ENCODE data around the gene PPAN.

Gene PPAN

GRCh38 chr19:10106100-10106936 lies at the start of gene PPAN:
Gene PPAN, plus strand, starts transcription at chr19:10106362. Its CDS starts 33 bp downstream, at chr19:10106395.
- Histone ChIP-seq H3K4me1 (ENCODE audit: control insufficient read depth, insufficient read depth, low read length) (no peaks in the 10 kb centered on the region), H3K36me3 (ENCODE audit: control insufficient read depth in 2 of 2, insufficient read depth in 1 of 2, low read length in 2 of 2) (peaks cover 14 to 43% of the 10 kb centered on the region in 2 experiments; a peak in 2 of 3 replicates), H3K4me3 (ENCODE audit: low read depth, low read length) (peak within 1 kb of the TSS; percentile 93), H3K9me3 (ENCODE audit: control insufficient read depth, insufficient read depth, low read depth, low read length) (no peaks in the 10 kb centered on the region), H3K27ac (ENCODE audit: extremely low read depth, low read depth, low read length) (peak within 1 kb of the TSS; percentile 71; the same call in 1 of the 2 replicates)
- ChIA-PET CTCF (interaction anchor here (0.6 to 1.2 kb wide), 4 partner anchors 63 to 153 kb away, joined by 3 to 4 read pairs (median 4); no protein-coding TSS in a partner anchor), POLR2A (interaction anchor here (0.6 to 2.1 kb wide), 6 partner anchors 9 to 406 kb away, joined by 3 to 26 read pairs (median 4); partner anchors contain the start of gene DNMT1)
- no peak for TF ChIP-seq ZNF449 (tag by site-specific recombination; IDR thresholded peaks at IDR 0.05)
- TF ChIP-seq REST (tag by site-specific recombination; IDR thresholded peaks at IDR 0.05): 0 out of 2 replicates have a peak, but pooled peaks have one; percentile 9
- no peak for TF ChIP-seq ZNF549 (tag by site-specific recombination; IDR thresholded peaks at IDR 0.05)
- TF ChIP-seq PATZ1 (tag by site-specific recombination; IDR thresholded peaks at IDR 0.05): 0 out of 2 replicates have a peak, but pooled peaks have one; percentile 38
- TF ChIP-seq SP3 (tag by site-specific recombination; IDR thresholded peaks at IDR 0.05): no peak; the same call in 1 of the 2 replicates
- peak; percentile 76 for TF ChIP-seq YY1 (tag by site-specific recombination; IDR thresholded peaks at IDR 0.05)
- TF ChIP-seq ZNF155 (tag by site-specific recombination; IDR thresholded peaks at IDR 0.05): no peak
- TF ChIP-seq ZNF426 (tag by site-specific recombination; IDR thresholded peaks at IDR 0.05): no peak
- TF ChIP-seq ATF2 (tag by site-specific recombination; IDR thresholded peaks at IDR 0.05; ENCODE audit: low read depth): no peak
- no peak for TF ChIP-seq ZNF121 (tag by site-specific recombination; IDR thresholded peaks at IDR 0.05)
- no peak for TF ChIP-seq ZNF514 (tag by site-specific recombination; IDR thresholded peaks at IDR 0.05)
- TF ChIP-seq GFI1B (tag by site-specific recombination; IDR thresholded peaks at IDR 0.05): no peak
- TF ChIP-seq ZNF560 (tag by site-specific recombination; IDR thresholded peaks at IDR 0.05; ENCODE audit: borderline replicate concordance): no peak
- TF ChIP-seq ZNF664 (tag by site-specific recombination; IDR thresholded peaks at IDR 0.05): no peak
- no peak for TF ChIP-seq ZSCAN23 (tag by site-specific recombination; IDR thresholded peaks at IDR 0.05)
- TF ChIP-seq KLF16 (tag by site-specific recombination; IDR thresholded peaks at IDR 0.05): peak; percentile 77
- TF ChIP-seq ZSCAN16 (tag by site-specific recombination; IDR thresholded peaks at IDR 0.05): no peak
- 0 out of 2 replicates have a peak, but pooled peaks have one; percentile 23 for TF ChIP-seq REPIN1 (tag by site-specific recombination; IDR thresholded peaks at IDR 0.05; ENCODE audit: low read depth)
- TF ChIP-seq ZSCAN4 (tag by site-specific recombination; IDR thresholded peaks at IDR 0.05): no peak
- no peak for TF ChIP-seq ZNF677 (tag by site-specific recombination; IDR thresholded peaks at IDR 0.05)
- no peak for TF ChIP-seq ZNF211 (tag by site-specific recombination; IDR thresholded peaks at IDR 0.05; ENCODE audit: low read depth)
- TF ChIP-seq ZNF214 (tag by site-specific recombination; IDR thresholded peaks at IDR 0.05; ENCODE audit: borderline replicate concordance): no peak
- TF ChIP-seq ZNF133 (tag by site-specific recombination; IDR thresholded peaks at IDR 0.05): no peak
- no peak for TF ChIP-seq ZNF660 (tag by site-specific recombination; IDR thresholded peaks at IDR 0.05)
